Measurements from ENCODE around the gene POLR3C.

POLR3C gene

GRCh38 chr1:145868232-145868631, 44.2 kb downstream of the POLR3C start:
- DNase-seq (ENCODE audit: low read depth in 3 of 3) = no peak

- DNase-seq (ENCODE audit: low read depth in 3 of 3) = peak; percentile 5 to 24 (median 6)
Observed at GRCh38 chr1:145871994-145872924, 48.3 kb downstream of the POLR3C start.

GRCh38 chr1:145874646-145875045, 50.6 kb downstream of the POLR3C start:
- DNase-seq (ENCODE audit: low read depth in 3 of 3) = no peak

- no peak for DNase-seq (ENCODE audit: low read depth in 3 of 3)
Observed at GRCh38 chr1:145877923-145878486, 54.0 kb downstream of the POLR3C start.

- no peak for DNase-seq (ENCODE audit: low read depth in 3 of 3)
Observed at GRCh38 chr1:145878724-145879123, 54.7 kb downstream of the POLR3C start.

- DNase-seq (ENCODE audit: low read depth in 3 of 3) = no peak
Observed at GRCh38 chr1:145879775-145880174, 55.8 kb downstream of the POLR3C start.

- DNase-seq (ENCODE audit: low read depth in 3 of 3) = no peak
Observed at GRCh38 chr1:145884675-145885074, 60.7 kb downstream of the POLR3C start.

- peak; percentile 69 to 80 (median 74) for DNase-seq (ENCODE audit: low read depth in 3 of 3)
Observed at GRCh38 chr1:145885738-145886287, 61.8 kb downstream of the POLR3C start, which contains the start of gene ANKRD35. Gene ANKRD35 (minus strand): TSS chr1:145885866. CDS start chr1:145885758, 108 bp downstream.

- no peak for DNase-seq (ENCODE audit: low read depth in 3 of 3)
Observed at GRCh38 chr1:145886390-145886789, 62.4 kb downstream of the POLR3C start.

GRCh38 chr1:145886816-145887215, 62.8 kb downstream of the POLR3C start:
- DNase-seq (ENCODE audit: low read depth in 3 of 3) = no peak

GRCh38 chr1:145887631-145888030, 63.6 kb downstream of the POLR3C start:
- no peak for DNase-seq (ENCODE audit: low read depth in 3 of 3)

- no peak for DNase-seq (ENCODE audit: low read depth in 3 of 3)
Observed at GRCh38 chr1:145889722-145890121, 65.7 kb downstream of the POLR3C start.

GRCh38 chr1:145891143-145891542, 67.1 kb downstream of the POLR3C start:
- DNase-seq (ENCODE audit: low read depth in 3 of 3) = no peak

GRCh38 chr1:145891587-145892485, 67.8 kb downstream of the POLR3C start:
- DNase-seq (ENCODE audit: low read depth in 3 of 3) = peak in 2 of 3 experiments; percentile 21 to 26

GRCh38 chr1:145892486-145893087, 68.6 kb downstream of the POLR3C start:
- DNase-seq (ENCODE audit: low read depth in 3 of 3) = no peak

GRCh38 chr1:145893306-145894055, 69.5 kb downstream of the POLR3C start:
- DNase-seq (ENCODE audit: low read depth in 3 of 3) = no peak
